Islet of Langerhans (tissue), 1 donor: ENCODE measurements around the gene THEM4.
"Not testable (repeated sequence)": the region's sequence is repeated elsewhere in the genome, so short reads cannot be mapped to it uniquely, and the experiment has no call there.

Source experiments
- FAIRE-seq: peaks from one replicate; lab custom pipeline; 2011; peaks lifted over from hg19 to GRCh38; lab: Jason Lieb, UNC

Gene THEM4

DNA sequence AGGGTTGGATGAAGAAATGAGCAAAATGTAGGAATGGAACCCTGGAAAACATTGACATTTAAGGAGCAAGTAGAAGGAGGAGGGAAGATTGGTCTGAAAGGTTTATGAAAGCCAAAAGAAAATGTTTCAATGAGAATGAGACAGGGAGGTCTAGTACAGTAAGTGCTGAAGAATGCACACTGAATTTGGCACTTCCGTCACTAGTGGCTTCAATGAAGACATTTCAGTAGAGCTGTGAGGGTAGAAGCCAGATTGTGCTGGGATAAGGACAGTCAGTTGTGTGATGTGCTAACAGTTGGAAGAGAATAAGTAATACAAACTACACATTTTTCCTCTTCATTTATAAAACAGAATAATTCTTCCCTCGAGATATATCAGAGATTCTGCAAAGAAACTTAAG, 17.1 kb downstream of the THEM4 start:
- FAIRE-seq: no peak

DNA sequence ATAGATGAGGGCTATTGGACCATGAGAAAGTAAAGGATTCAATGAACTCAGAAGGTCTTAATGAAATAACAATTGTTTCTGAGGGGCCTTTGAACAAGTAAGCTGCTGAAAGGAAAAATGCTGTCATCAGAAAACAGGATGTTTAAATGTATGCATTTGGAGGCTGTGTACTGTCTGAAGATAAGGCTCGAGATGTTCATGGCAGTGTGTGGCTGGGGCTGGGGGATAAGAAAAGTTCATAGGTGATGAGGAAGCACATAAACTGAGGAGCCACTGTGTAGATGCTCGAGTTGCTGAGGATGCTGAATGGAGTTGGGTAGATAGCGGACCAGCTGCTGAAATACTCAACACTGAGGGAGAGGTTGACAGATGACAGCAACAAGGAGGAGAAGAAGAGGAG, 17.8 kb downstream of the THEM4 start:
- no peak for FAIRE-seq

DNA sequence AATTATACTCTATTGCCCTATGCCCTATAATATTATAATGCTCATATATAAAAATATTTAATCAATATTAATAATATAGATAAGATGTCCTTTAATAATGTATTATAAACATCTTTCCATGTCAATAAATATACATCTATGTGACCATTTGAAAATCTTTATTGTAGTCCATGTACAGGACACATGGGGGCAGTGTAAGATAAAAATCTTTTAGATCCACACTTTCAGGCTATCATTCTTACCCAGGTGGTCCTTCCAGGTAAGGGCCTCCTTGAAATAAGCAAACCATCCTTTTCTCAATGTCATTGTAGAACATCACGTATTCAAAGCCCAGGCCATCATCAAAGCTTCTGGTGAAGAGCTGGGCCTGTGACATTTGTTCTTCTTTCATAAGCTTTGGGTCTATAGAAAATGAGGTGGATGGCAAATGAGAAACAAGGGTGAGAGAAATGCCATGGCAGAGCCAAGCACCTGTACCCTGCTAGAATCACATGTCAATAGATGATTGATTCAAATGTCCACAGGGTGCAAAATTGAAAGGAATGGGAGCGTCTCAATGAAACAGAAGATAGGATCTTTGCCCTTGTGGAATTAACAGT, 20.2 kb downstream of the THEM4 start:
- FAIRE-seq: no peak

DNA sequence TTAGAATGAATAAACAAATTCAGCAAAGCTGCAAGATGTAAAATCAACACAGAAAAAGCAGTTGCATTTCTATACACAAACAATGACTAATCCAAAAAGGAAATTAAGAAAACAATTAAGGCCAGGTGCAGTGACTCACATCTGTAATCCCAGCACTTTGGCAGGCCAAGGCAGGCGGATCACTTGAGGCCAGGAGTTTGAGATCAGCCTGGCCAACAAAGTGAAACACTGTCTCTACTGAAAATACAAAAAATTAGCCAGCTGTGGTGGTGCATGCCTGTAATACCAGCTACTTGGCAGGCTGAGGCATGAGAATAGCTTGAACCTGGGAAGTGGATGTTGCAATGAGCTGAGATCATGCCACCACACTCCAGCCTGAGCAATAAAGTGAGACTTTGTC, 22.3 kb downstream of the THEM4 start:
- no peak for FAIRE-seq

DNA sequence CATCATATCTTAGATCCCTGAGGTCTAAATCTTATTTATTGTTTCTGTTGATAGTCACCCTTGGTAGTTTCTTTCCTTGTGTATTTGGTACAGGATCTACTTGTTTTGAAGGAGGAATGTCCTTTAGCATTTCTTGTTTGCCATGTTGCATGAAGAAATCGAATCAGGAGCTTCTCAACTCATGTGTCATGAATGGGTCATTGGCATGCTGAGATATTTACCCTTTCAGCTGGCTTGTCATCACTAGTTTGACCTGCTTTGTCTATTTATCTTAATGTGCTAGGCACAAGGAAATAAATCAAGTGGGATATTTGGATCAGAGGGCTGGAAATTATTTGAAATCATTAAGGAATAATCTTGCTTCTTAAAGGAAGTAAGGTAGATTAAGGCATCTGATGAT, 23.8 kb downstream of the THEM4 start:
- no peak for FAIRE-seq

DNA sequence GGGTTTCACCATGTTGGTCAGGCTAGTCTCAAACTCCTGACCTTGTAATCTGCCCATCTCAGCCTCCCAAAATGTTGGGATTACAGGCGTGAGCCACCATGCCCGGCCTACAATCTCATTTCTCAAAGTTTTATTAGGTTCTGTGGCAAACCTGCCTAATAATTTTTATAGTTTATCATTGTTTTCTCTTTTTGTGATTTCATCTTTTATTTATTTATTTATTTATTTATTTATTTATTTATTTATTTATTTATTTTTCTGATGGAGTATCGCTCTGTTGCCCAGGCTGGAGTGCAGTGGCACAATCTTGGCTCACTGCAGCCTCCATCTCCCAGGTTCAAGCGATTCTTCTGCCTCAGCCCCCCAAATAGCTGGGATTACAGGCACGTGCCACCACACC, 24.4 kb downstream of the THEM4 start:
- not testable (repeated sequence) for FAIRE-seq

DNA sequence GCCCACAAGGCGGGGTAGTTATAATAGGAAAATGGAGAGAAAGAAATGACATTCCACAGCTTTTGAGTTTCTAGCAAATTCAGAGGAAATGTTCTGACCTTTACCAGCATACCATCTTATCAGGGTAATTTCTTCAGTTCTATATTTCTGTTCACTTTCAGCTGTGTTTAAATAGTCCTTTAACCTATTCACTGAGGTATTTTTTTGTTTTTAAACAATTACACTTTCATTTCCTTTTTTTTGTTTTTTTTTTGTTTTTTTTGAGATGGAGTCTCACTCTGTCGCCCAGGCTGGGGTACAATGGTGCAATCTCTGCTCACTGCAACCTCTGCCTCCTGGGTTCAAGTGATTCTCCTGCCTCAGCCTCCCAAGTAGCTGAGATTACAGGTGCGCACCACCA, 24.9 kb downstream of the THEM4 start:
- not testable (repeated sequence) for FAIRE-seq

DNA sequence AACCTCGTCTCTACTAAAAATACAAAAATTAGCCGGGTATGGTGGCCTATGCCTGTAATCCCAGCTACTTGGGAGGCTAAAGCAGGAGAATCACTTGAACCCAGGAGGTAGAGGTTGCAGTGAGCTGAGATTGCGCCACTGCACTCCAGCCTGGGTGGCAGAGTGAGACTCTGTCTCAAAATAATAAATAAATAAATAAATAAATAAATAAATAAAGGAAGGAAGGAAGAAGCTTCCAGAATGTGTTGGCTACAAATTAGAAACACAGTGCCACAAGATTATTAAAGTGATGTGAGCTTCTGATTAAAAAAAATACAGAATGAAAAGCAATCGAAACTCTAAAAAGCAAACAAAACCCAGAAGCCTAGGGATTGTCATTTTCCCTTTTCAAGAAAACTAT, 25.4 kb downstream of the THEM4 start:
- not testable (repeated sequence) for FAIRE-seq

DNA sequence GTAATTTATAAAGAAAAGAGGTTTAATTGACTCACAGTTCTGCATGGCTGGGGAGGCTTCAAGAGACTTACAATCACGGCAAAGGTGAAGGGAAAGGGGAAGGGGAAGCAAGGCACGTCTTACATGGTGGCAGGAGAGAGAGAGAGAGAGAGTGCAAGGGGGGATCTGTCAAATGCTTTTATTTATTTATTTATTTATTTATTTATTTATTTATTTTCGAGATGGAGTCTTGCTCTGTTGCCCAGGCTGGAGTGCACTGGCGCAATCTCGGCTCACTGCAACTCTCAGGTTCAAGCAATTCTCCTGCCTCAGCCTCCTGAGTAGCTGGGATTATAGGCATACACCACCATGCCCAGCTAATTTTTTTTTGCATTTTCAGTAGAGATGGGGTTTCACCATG, 26.4 kb downstream of the THEM4 start:
- not testable (repeated sequence) for FAIRE-seq

DNA sequence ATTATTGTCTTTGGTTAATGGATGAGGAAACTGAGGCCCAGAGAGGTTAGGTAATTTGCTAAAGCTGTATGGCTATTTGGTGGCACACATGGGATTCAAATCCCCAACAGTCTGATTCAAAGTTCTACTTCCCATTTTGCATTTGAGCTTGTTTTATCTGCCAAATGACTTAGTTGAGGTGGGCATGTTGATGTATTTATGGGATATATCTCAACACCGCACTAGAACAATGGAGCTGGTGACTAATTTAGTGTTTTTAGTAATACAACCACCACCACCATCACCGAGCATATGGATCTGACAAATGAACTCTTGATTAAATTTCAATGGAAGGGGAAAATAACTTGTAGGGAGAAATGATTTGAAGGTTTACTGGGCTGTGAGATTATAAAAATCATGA, 26.8 kb downstream of the THEM4 start:
- FAIRE-seq: no peak

DNA sequence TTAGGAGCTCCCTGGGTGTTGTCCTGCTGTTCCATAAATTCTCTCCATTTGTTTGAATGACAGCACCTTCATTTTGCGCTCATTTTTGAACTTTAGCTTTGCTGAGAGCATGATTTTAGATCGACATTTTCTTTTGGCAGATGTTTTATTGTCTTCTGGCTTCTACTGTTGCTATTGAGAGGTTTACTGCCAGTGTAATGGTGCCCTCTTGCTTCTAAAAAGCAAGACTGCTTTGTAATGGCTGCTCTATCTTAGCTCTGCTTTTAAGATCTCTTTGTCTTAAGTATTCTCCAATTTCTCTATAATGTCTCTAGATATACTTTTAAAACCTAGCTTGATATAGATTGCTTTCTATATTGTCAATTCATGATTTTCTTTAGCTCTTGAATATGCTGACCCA, 27.8 kb downstream of the THEM4 start:
- no peak for FAIRE-seq

DNA sequence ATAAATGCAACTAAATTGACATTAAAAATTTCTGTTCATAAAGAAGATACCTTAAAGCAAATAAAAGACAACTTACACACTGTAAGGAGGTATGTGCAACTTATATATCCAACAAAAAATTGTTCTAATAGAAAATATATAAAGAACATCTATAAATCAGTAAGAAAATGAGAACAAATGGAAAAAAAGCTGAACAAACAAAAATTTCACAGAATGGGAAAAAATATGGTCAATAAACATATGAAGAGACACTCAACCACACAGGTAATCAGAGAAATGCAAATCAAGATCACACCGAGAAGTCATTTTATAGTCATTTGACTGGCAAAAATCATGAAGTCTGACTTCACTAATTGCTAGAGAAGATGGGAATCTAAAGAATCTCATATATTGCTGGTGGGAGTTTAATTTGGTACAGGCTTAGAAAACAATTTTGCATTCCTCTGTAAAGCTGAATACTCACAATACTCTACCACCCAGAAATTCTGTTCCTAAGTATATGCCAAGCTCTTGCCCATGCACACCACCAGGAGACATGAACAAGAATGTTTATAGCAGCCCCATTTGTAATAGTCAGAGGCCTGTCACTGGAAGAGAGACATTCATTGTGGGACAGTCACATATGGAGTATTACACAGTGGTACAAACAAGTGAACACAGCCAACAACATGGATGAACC, 33.8 kb downstream of the THEM4 start:
- no peak for FAIRE-seq

DNA sequence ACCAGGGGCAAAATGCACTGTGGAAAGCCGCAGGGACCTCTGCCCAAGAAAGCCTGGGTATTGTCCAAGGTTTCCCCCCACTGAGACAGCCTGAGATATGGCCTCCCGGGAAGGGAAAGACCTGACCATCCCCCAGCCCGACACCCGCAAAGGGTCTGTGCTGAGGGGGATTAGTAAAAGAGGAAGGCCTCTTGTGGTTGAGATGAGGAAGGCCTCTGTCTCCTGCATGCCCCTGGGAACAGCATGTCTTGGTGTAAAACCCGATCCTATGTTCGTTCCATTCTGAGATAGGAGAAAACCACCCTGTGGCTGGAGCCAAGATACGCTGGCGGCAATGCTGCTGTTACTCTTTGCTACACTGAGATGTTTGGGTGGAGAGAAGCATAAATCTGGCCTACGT, 36.5 kb downstream of the THEM4 start:
- not testable (repeated sequence) for FAIRE-seq

DNA sequence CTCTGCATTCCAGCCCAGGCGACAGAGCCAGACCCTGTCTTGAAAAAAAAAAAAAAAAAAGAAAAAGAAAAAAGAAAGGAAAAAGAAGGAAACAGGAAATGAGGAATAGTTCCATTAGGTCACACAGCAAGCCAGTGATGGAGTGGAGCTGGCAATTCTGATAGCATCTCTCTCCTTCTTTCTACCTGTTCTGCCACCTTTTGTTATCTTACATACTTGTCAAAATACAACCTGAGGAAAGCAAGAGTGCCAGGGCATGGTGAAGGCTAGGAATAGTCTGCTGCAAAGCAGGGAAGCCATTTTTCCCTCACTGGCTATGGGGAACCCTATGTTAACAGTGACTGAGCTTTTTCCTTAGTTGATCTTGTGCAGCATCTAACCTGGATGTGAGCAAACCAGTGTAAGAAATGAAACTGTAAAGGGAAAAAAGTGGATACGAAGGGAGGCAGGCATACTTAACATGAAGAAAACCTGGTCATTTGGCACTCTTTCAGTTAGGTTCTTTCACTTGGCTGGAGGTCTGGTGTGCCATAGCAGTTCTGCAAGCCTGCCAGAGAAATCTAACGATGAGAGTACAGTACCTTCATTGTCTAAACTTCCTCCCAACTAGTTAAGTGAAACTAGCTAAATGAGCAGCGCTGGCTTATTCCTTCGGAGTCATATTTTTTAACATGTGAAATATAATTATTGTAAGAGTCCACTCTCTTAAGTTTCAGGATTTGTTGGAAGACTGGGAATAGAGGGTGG, 37.9 kb downstream of the THEM4 start:
- FAIRE-seq: no peak

DNA sequence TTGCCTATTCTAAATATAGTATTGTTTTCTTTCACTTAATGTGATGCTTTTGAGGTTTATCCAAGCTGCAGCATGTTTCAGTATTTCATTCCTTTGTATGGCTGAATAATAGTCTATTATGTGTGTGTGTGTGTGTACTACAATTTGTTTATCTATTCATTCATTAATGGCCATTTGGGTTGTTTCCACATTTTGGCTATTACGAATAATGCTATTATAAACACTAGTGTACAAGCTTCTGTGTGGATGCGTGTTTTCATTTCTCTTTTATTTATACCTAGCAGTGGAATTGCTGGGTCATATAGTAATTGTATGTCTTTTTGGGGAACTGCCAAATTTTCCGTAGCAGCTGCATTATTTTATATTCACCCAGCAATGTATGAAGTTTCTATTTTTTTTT, 40.8 kb downstream of the THEM4 start:
- no peak for FAIRE-seq

DNA sequence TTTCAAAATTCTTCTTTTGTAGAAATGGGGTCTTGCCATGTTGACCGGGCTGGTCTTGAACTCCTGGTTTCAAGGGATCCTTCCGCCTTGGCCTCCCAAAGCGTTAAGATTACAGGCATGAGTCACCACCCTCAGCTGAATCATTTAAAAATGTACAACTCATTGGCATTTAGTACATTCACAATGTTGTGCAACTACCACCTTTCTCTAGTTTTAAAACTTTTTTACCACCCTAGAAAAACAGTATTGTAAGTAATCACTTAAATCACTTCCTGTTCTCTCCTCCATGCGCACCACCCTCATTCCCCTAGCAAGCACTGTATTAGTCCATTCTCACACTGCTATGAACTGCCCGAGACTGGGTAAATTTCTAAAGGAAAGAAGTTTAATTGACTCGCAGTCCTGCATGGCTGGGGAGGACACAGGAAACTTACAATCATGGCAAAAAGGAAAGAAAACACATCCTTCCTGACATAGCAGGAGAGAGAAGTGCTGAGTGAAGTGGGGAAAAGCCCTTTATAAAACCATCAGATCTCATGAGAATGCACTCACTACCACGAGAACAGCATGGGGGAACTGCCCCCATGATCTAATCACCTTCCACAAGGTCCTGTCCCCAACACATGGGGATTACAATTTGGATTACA, 41.4 kb downstream of the THEM4 start:
- FAIRE-seq: no peak

DNA sequence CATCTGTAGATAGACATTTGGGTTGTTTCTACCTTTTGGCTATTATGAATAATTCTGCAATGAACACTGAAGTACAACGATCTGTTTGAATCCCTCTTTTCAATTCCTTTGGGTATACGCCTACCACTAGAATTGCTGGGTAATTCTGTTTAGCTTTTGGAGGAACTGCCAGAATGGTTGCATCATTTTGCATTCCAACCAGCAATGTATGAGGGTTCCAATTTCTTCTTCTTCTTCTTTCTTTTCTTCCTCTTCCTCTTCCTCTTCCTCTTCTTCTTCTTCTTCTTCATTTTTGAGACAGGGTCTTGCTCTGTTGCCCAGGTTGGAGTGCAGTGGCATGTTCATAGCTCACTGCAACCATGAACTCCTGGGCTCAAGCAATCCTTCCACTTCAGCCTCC, 42.0 kb downstream of the THEM4 start:
- no peak for FAIRE-seq

DNA sequence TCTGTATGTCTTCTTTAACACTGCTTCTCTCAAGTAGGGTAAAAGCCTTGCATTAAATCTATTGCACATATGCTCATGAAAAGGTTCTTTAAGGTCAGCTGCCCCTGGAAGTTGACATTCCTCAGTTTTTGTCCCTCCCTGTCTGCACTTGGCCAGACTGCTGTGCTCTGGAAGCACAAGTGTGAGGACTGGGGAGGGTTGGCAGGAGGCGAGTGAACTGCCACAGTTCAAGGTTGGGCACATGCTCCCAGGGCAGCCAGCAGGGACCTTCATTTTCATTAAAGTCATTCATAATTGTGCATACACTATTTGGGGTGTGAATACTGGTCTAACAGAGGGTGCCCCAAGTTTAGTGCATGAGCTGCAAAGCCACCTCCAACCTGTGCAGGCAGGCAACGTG, 44.9 kb downstream of the THEM4 start:
- FAIRE-seq: no peak

DNA sequence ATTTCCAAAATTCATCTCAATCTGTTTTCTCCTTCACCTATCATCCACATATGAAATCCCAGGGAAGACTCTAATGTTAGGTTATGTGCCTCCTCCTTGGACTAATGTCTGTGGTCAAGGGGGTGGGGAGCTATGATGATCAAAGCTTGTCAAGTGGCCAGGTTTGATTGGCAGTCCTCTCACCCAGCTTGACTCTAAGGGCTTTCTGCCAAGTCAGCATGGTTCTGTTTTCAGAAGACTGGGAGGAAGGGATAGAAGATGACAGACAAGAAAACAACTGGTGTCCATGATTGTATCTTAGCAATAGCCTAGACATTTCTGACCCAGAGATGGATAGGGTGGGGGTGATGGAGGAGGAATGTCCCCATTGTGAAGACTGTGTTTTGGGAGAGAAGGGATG, 46.7 kb downstream of the THEM4 start:
- no peak for FAIRE-seq

DNA sequence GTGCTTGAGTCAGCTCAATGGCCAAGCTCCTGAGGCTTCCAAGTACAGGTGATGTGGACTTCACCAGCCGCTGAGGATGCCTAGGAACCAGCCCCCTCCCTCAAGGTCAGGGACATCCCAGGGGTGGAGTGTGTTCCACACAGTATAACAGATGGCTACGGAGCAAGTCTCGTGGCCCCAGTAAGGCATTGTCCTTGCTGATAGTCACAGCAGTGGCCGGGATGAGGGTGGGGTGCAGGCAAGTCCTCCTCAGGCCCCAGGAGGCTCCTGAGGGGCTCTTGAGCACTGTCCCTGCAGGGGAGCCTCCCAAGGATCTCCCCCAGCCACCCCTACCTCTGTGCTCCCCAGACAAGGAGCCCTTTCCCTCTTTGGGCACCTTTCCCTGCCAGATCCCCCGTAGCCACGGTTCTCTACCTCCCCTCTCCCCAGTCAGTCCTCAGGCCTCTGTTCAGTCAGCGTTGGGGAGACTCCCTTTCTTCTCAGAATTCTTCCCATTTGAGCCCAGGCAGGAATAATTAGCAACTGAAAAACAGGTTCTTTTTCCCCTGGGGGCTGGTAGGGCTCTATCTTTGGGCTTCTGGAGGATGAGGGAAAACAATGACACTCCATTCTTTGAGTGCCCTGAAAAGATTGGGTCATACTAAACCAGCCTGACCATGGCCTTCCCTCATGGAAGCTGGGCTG, 48.7 kb downstream of the THEM4 start:
- no peak for FAIRE-seq

DNA sequence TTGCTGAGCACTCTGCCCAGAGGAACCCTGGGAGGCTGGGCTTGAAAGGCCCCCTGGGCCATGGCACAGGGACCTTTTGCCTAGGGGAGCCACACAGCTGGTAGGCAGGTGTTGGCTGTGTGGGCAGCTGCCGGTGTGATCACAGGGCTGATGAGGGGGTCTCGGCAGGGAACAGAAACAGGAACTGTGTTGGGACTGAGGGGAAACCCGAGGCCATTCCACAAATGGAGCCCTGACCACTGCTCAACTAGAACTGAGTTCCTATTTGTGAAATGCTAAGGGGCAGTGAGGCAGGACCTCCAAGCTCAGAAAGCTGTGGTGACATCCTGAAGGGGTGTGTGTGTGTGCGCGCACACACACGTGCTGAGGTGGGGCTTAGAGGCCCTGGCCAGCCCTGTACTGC, 49.4 kb downstream of the THEM4 start:
- no peak for FAIRE-seq

DNA sequence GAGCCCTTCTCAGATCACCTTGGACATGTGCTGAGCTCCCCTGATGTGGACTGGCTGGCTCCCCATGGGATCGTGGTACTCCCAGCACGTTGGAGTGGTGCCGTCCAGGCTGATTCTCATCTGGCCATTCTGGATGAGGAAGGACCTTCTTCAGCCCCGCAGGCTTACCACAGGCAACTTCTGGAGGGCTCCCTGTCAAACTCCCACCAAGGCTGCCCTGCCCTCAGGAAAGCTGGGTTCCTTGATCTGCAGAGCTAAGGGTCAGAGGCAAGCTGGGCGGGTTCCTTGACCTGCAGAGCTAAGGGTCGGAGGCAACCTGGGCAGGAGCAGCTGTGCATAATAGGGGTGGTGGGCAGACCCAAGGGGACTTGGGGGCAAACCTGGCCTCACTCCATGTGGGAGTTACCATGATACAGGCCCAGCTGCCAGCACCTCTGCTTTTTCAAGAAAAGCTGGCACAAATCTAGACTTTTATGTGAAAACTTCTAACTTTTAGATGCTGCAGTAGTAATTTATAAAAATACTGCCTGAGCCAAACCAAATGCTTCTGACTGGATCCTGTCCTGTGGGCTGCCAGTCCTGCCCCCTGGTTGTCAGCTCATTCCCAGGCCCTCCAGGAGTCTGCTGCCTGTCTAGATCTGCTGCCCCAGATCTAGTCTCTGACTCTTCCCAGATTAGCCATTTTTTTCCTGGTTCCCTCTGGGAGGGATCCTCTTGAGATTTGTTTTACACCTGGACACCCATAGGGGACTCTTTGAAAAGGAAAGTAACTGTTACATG, 50.2 kb downstream of the THEM4 start:
- FAIRE-seq: no peak
